Neuronal stem cell (in vitro differentiated cells): Measurements from ENCODE around the gene C2orf42.

ENCODE experiments used
- DNase-seq: peaks from one replicate; pipeline ENCODE4 v3.0.0-alpha.2; 2013; ENCODE audit warnings: low spot score
- H2AFZ ChIP-seq: one replicate; pipeline ENCODE4 v1.6.1; 2013; ENCODE audit warnings: mild to moderate bottlenecking, low read length, inconsistent platforms
- H2AK5ac ChIP-seq: 2 replicates; pipeline ENCODE4 v1.6.1; 2013; ENCODE audit warnings: low read depth, mild to moderate bottlenecking, inconsistent platforms, low read length, moderate library complexity, mixed read lengths
- H2BK120ac ChIP-seq: 2 replicates; pipeline ENCODE4 v1.6.1; 2013; ENCODE audit warnings: low read depth, mild to moderate bottlenecking, inconsistent platforms, low read length, moderate library complexity, mixed read lengths
- H2BK12ac ChIP-seq: one replicate; pipeline ENCODE4 v1.6.1; 2013; ENCODE audit warnings: low read length, inconsistent platforms
- H2BK15ac ChIP-seq: 2 replicates; pipeline ENCODE4 v1.6.1; 2013; ENCODE audit warnings: mild to moderate bottlenecking, low read length, inconsistent platforms, mixed read lengths
- H2BK5ac ChIP-seq: one replicate; pipeline ENCODE4 v1.6.1; 2013; ENCODE audit warnings: inconsistent platforms, mild to moderate bottlenecking, low read length, moderate library complexity
- H3K14ac ChIP-seq: one replicate; pipeline ENCODE4 v1.6.1; 2013; ENCODE audit warnings: low read length, inconsistent platforms
- H3K18ac ChIP-seq: 2 replicates; pipeline ENCODE4 v1.6.1; 2013; ENCODE audit warnings: low read length, inconsistent platforms
- H3K23ac ChIP-seq: 2 replicates; pipeline ENCODE4 v1.6.1; 2013; ENCODE audit warnings: low read depth, mild to moderate bottlenecking, mixed read lengths, low read length, inconsistent platforms; ENCODE audit not compliant: poor library complexity
- H3K27ac ChIP-seq: replicated peaks from 3 replicates; pipeline ENCODE4 v1.5.1; 2013; ENCODE audit warnings: low read length, inconsistent platforms
- H3K27me3 ChIP-seq, 3 experiments: 2 replicates each; pipeline ENCODE4 v1.6.1; 2013; ENCODE audit warnings: low read length in 3 of 3, mild to moderate bottlenecking in 2 of 3, inconsistent platforms in 1 of 3, low read depth in 1 of 3, mixed read lengths in 1 of 3, moderate library complexity in 1 of 3; ENCODE audit not compliant: control insufficient read depth in 3 of 3, insufficient read depth in 3 of 3
- H3K36me3 ChIP-seq, 2 donors: replicated peaks in 1 of 2; 2 replicates each; pipeline ENCODE4 v1.6.1; 2013; ENCODE audit warnings: low read length in 2 of 2; ENCODE audit not compliant: control insufficient read depth in 2 of 2, insufficient read depth in 2 of 2
- H3K4ac ChIP-seq: 2 replicates; pipeline ENCODE4 v1.6.1; 2013; ENCODE audit warnings: inconsistent platforms, mild to moderate bottlenecking, low read length, moderate library complexity
- H3K4me1 ChIP-seq, 2 donors: 1 replicate in 1 of 2; 2 replicates in 1 of 2; pipeline ENCODE4 v1.6.1; 2013; ENCODE audit warnings: low read length in 2 of 2, low read depth in 1 of 2; ENCODE audit not compliant: control insufficient read depth in 2 of 2, insufficient read depth in 1 of 2
- H3K4me2 ChIP-seq: one replicate; pipeline ENCODE4 v1.6.1; 2013; ENCODE audit warnings: mild to moderate bottlenecking, low read length, inconsistent platforms; ENCODE audit not compliant: insufficient read depth, poor library complexity, severe bottlenecking
- H3K4me3 ChIP-seq, 2 donors: 2 replicates each; pipeline ENCODE4 v1.5.1; 2013; ENCODE audit warnings: low read length in 2 of 2, mild to moderate bottlenecking in 2 of 2, inconsistent platforms in 1 of 2, moderate library complexity in 1 of 2
- H3K79me1 ChIP-seq: one replicate; pipeline ENCODE4 v1.6.1; 2013; ENCODE audit warnings: low read depth, mild to moderate bottlenecking, inconsistent platforms, low read length, moderate library complexity
- H3K9ac ChIP-seq: one replicate; pipeline ENCODE4 v1.6.1; 2013; ENCODE audit warnings: mild to moderate bottlenecking, low read depth, low read length, inconsistent platforms; ENCODE audit not compliant: poor library complexity
- H3K9me3 ChIP-seq, 2 donors: replicated peaks in 1 of 2; 2 replicates each; pipeline versions ENCODE3 to v1.6.1; 2013; ENCODE audit warnings: low read length in 2 of 2, mild to moderate bottlenecking in 2 of 2, inconsistent platforms in 1 of 2, low read depth in 1 of 2, mixed read lengths in 1 of 2, moderate library complexity in 1 of 2; ENCODE audit not compliant: control insufficient read depth in 2 of 2, insufficient read depth in 1 of 2
- H4K8ac ChIP-seq: one replicate; pipeline ENCODE4 v1.6.1; 2013; ENCODE audit warnings: low read depth, mild to moderate bottlenecking, inconsistent platforms, low read length, moderate library complexity
- H4K91ac ChIP-seq: one replicate; pipeline ENCODE4 v1.6.1; 2013; ENCODE audit warnings: low read length, low read depth, mild to moderate bottlenecking, inconsistent platforms; ENCODE audit not compliant: poor library complexity
- WGBS, 2 donors: extraction: QIAGEN DNeasy Blood & Tissue Kit; methylation state at CpG; one replicate each; pipeline ENCODE4 v1.1.7; 2013; ENCODE audit warnings: missing lambda C conversion rate in 2 of 2, mixed read lengths in 1 of 2; ENCODE audit not compliant: insufficient read length in 2 of 2, insufficient replicate concordance in 1 of 2; ENCODE audit errors: extremely low coverage in 2 of 2; 5-methylcytosine and 5-hydroxymethylcytosine counted together

Gene C2orf42

DNA sequence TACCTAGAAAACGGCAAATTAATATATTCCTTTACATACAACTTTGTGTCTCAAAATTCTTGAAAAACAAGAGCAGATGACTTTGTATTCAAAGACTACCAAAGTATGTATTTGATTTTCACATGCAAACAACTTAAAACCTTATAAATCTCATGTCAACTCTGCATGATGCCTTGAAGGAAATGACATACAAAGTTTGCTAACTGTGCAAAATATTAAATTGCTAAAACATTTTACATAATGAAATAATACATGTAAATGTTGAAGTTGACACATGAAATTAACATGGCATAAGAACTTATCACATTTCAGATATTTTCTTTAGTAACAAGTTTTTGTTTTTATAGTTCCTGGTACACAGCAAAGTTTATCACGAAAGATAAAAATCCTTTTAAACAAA, 20.8 kb upstream of the C2orf42 start:
- Histone ChIP-seq H3K27me3 (no peaks in the 10 kb centered on the region), H3K27ac (no peak overlapping the region), H3K14ac (no peak overlapping the region), H3K4me1 (no peaks in the 10 kb centered on the region), H3K79me1 (no peaks in the 10 kb centered on the region), H2BK5ac (no peak overlapping the region), H2BK15ac (no peak overlapping the region), H3K9ac (no peak overlapping the region), H3K23ac (no peak overlapping the region), H3K18ac (no peak overlapping the region), H2AK5ac (no peak overlapping the region), H3K36me3 (peaks cover 13 to 88% of the 10 kb centered on the region in 2 donors), H4K91ac (no peak overlapping the region), H2BK12ac (no peak overlapping the region), H2AFZ (no peak overlapping the region), H3K9me3 (no peaks in the 10 kb centered on the region), H3K4ac (no peak overlapping the region), H3K4me2 (no peak overlapping the region), H3K4me3 (no peak overlapping the region), H2BK120ac (no peak overlapping the region), H4K8ac (no peak overlapping the region)
- no CpG with 5 or more reads among the region's 2 CpGs for WGBS, 2 donors
- DNase-seq: no peak

DNA sequence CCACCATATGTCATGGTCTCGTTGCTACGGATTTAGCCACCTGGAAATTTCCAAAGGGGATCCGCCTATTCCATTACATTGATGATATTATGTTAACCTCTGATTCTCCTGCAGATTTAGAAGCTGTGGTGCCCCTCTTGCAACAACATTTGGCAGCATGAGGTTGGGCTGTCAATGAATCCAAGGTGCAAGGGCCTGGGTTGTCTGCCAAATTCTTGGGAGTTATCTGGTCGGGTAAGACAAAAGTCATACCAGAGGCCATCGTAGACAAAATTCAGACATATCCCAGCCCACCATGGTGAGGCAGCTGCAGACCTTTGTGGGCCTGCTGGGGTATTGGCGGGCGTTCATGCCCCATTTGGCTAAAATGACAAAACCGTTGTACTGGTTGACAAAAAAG, 13.6 kb upstream of the C2orf42 start:
- no peak overlapping the region for H4K91ac ChIP-seq
- H3K36me3 ChIP-seq: peaks cover 1 to 17% of the 10 kb centered on the region in 2 donors
- H3K9ac ChIP-seq: no peak overlapping the region
- H2AK5ac ChIP-seq: no peak overlapping the region
- H3K14ac ChIP-seq: no peak overlapping the region
- DNase-seq: no peak
- no peaks in the 10 kb centered on the region for H3K79me1 ChIP-seq
- H2BK120ac ChIP-seq: no peak overlapping the region
- H3K4me2 ChIP-seq: no peak overlapping the region
- H3K4me1 ChIP-seq: peaks cover 0 to 1% of the 10 kb centered on the region in 2 donors
- H3K23ac ChIP-seq: no peak overlapping the region
- H3K9me3 ChIP-seq: peaks cover 0 to under 1% of the 10 kb centered on the region in 2 donors
- H3K27ac ChIP-seq: no peak overlapping the region
- no peak overlapping the region for H2AFZ ChIP-seq
- H3K4ac ChIP-seq: no peak overlapping the region
- H3K27me3 ChIP-seq: peaks cover 0 to 2% (median 0%) of the 10 kb centered on the region in 3 experiments
- no peak overlapping the region for H2BK5ac ChIP-seq
- no peak overlapping the region for H4K8ac ChIP-seq
- no peak overlapping the region for H3K4me3 ChIP-seq
- WGBS, 2 donors: no CpG with 5 or more reads among the region's 8 CpGs
- no peak overlapping the region for H2BK12ac ChIP-seq
- H3K18ac ChIP-seq: no peak overlapping the region
- no peak overlapping the region for H2BK15ac ChIP-seq

DNA sequence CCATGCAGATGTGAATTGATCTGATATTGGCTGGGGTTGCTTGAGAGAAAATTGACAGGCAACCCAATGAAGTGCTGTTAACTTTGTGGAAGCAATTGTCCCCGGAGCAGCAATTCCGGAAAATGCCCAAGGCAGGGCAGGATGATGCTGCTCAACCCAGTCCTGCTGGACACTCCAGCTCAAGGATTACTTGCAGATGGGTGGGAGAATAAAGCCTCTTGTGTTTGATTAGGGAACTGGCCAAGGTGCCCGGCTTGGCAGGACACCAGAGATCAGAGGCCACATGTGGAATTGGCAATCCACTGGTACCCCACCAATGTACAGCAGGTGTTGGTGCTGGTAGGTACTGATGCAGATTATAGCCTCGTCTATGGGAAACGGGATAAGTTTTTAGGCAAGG, 12.3 kb upstream of the C2orf42 start:
- Histone ChIP-seq H3K4me2 (no peak overlapping the region), H3K4ac (no peak overlapping the region), H3K18ac (no peak overlapping the region), H3K27ac (no peak overlapping the region), H3K4me1 (peaks cover 0 to 1% of the 10 kb centered on the region in 2 donors), H2BK5ac (no peak overlapping the region), H2AFZ (no peak overlapping the region), H3K9ac (no peak overlapping the region), H2BK12ac (no peak overlapping the region), H3K23ac (no peak overlapping the region), H3K9me3 (peaks cover 0 to 2% of the 10 kb centered on the region in 2 donors), H3K36me3 (peaks cover 1 to 3% of the 10 kb centered on the region in 2 donors), H2BK15ac (no peak overlapping the region), H3K14ac (no peak overlapping the region), H2AK5ac (no peak overlapping the region), H4K8ac (no peak overlapping the region), H2BK120ac (no peak overlapping the region), H3K79me1 (no peaks in the 10 kb centered on the region), H4K91ac (no peak overlapping the region), H3K4me3 (no peak overlapping the region), H3K27me3 (peaks cover 0 to 2% (median 0%) of the 10 kb centered on the region in 3 experiments)
- DNase-seq: no peak
- WGBS, 2 donors: no CpG with 5 or more reads among the region's 5 CpGs

DNA sequence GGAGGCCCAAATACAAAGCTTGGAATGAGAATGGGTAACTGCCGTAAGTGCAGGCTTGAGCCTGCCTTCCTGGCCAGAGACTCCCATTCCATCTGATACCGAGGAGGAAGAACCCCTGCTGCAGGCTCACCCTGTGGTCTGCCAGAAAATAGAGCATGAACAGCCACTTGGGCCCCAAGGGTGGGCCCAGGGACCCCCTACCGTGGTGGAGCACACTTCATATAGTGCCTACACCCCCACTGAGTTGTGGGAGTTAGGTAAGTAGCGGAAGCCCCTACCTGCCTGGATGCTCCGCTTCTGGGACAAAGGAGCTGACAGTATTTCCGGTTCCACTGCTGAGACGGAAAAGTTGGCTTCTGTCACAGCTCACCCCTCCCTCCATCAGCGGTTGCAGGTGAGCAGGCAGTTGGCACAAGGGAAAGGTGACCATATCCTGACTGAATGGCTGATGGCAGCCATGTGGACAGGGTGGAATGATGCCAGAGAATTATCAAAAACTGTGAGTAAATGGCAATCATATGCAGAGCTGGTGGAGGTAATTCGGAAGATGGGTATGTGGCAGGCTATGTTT, 11.5 kb upstream of the C2orf42 start:
- Histone ChIP-seq H2BK5ac (peak overlapping the region; percentile 39), H3K18ac (peak overlapping the region; percentile 48), H3K9ac (no peak overlapping the region), H3K4ac (no peak overlapping the region), H4K91ac (no peak overlapping the region), H3K27ac (no peak overlapping the region), H3K14ac (peak overlapping the region; percentile 56), H2BK12ac (no peak overlapping the region), H2AK5ac (no peak overlapping the region), H4K8ac (no peak overlapping the region), H3K4me2 (no peak overlapping the region), H3K4me3 (no peak overlapping the region), H3K27me3 (peaks cover 0 to 2% (median 0%) of the 10 kb centered on the region in 3 experiments), H2AFZ (no peak overlapping the region), H3K79me1 (no peaks in the 10 kb centered on the region), H3K9me3 (peaks cover 0 to 2% of the 10 kb centered on the region in 2 donors), H3K36me3 (peaks cover 0 to 1% of the 10 kb centered on the region in 2 donors), H3K4me1 (peaks cover 0 to 1% of the 10 kb centered on the region in 2 donors), H2BK15ac (no peak overlapping the region), H3K23ac (peak overlapping the region; percentile 65), H2BK120ac (no peak overlapping the region)
- no CpG with 5 or more reads among the region's 9 CpGs for WGBS, 2 donors
- no peak for DNase-seq
